Astrocyte (in vitro differentiated cells and primary cell): ENCODE data around the gene FAM43B. TPM values are rescaled to one million over a fixed set of nuclear protein-coding genes. Genes with fewer than 3 reads are reported as not detected.

Source experiments
- DNase-seq: peaks from one replicate; pipeline ENCODE4 v3.0.0-alpha.2; 2010; ENCODE audit warnings: low read depth
- FAIRE-seq: peaks from 2 replicates; lab custom pipeline; 2011; peaks lifted over from hg19 to GRCh38; lab: Jason Lieb, UNC
- H2AFZ ChIP-seq: 2 replicates; pipeline ENCODE4 v1.6.0; 2012; ENCODE audit warnings: low read depth, low read length, inconsistent platforms
- H3K27ac ChIP-seq: 2 replicates; pipeline ENCODE4 v1.5.1; 2011; ENCODE audit warnings: low read depth, low read length, inconsistent platforms
- H3K27me3 ChIP-seq: 2 replicates; pipeline ENCODE4 v1.6.0; 2011; ENCODE audit warnings: low read length, inconsistent platforms; ENCODE audit not compliant: insufficient read depth
- H3K36me3 ChIP-seq: 2 replicates; pipeline ENCODE4 v1.5.1; 2011; ENCODE audit warnings: low read length, inconsistent platforms; ENCODE audit not compliant: insufficient read depth
- H3K4me1 ChIP-seq: 2 replicates; pipeline ENCODE4 v1.5.1; 2011; ENCODE audit warnings: low read length, inconsistent platforms; ENCODE audit not compliant: insufficient read depth
- H3K4me2 ChIP-seq: 2 replicates; pipeline ENCODE4 v1.6.0; 2012; ENCODE audit warnings: low read length, inconsistent platforms
- H3K4me3 ChIP-seq: 2 replicates; pipeline ENCODE4 v1.5.1; 2011; ENCODE audit warnings: low read depth, mild to moderate bottlenecking, low read length, inconsistent platforms; ENCODE audit not compliant: insufficient read depth
- H3K79me2 ChIP-seq: 2 replicates; pipeline ENCODE4 v1.6.0; 2012; ENCODE audit warnings: mild to moderate bottlenecking, low read length, inconsistent platforms; ENCODE audit not compliant: insufficient read depth
- H3K9ac ChIP-seq: 2 replicates; pipeline ENCODE4 v1.6.0; 2012; ENCODE audit warnings: mild to moderate bottlenecking, low read length, inconsistent platforms
- H3K9me3 ChIP-seq: 2 replicates; pipeline ENCODE4 v1.5.1; 2012; ENCODE audit warnings: low read depth, mild to moderate bottlenecking, low read length, inconsistent platforms; ENCODE audit not compliant: insufficient read depth
- H4K20me1 ChIP-seq: 2 replicates; pipeline ENCODE4 v1.6.0; 2012; ENCODE audit warnings: low read length, inconsistent platforms; ENCODE audit not compliant: insufficient read depth
- H3K27ac Mint-ChIP-seq: one replicate; pipeline ENCODE4 v1.8.0; 2021; ENCODE audit warnings: mild to moderate bottlenecking, mixed read lengths; ENCODE audit not compliant: unreplicated experiment
- H3K27me3 Mint-ChIP-seq: one replicate; pipeline ENCODE4 v1.8.0; 2021; ENCODE audit warnings: low read depth, mixed read lengths; ENCODE audit not compliant: unreplicated experiment
- H3K36me3 Mint-ChIP-seq: one replicate; pipeline ENCODE4 v1.8.0; 2021; ENCODE audit warnings: low read depth, mixed read lengths; ENCODE audit not compliant: unreplicated experiment
- H3K4me1 Mint-ChIP-seq: one replicate; pipeline ENCODE4 v1.8.0; 2021; ENCODE audit warnings: low read depth, mixed read lengths; ENCODE audit not compliant: unreplicated experiment
- H3K4me3 Mint-ChIP-seq: one replicate; pipeline ENCODE4 v1.8.0; 2021; ENCODE audit warnings: mild to moderate bottlenecking, moderate library complexity, mixed read lengths; ENCODE audit not compliant: unreplicated experiment
- H3K9me3 Mint-ChIP-seq: one replicate; pipeline ENCODE4 v1.8.0; 2021; ENCODE audit warnings: mild to moderate bottlenecking, mixed read lengths; ENCODE audit not compliant: unreplicated experiment
- EZH2 ChIP-seq: IDR thresholded peaks from 2 replicates; pipeline ENCODE4 v1.6.1; 2012; ENCODE audit warnings: mild to moderate bottlenecking, low read length, inconsistent platforms; ENCODE audit not compliant: insufficient read depth
- total RNA-seq: library from RNA; stranded (reverse); gene quantifications from 2 replicates; pipeline ENCODE4 v1.2.1, GENCODE V29; 2021
- TF ChIP-seq, protein P1 (sequence below): IDR thresholded peaks from 2 replicates; pipeline ENCODE4 v1.5.1; 2011; ENCODE audit warnings: low read depth, mild to moderate bottlenecking, inconsistent platforms, low read length, moderate library complexity; ENCODE audit not compliant: insufficient read depth

Gene FAM43B
- total RNA-seq, 1 donor from 2014 or later, result 0.27 TPM

DNA sequence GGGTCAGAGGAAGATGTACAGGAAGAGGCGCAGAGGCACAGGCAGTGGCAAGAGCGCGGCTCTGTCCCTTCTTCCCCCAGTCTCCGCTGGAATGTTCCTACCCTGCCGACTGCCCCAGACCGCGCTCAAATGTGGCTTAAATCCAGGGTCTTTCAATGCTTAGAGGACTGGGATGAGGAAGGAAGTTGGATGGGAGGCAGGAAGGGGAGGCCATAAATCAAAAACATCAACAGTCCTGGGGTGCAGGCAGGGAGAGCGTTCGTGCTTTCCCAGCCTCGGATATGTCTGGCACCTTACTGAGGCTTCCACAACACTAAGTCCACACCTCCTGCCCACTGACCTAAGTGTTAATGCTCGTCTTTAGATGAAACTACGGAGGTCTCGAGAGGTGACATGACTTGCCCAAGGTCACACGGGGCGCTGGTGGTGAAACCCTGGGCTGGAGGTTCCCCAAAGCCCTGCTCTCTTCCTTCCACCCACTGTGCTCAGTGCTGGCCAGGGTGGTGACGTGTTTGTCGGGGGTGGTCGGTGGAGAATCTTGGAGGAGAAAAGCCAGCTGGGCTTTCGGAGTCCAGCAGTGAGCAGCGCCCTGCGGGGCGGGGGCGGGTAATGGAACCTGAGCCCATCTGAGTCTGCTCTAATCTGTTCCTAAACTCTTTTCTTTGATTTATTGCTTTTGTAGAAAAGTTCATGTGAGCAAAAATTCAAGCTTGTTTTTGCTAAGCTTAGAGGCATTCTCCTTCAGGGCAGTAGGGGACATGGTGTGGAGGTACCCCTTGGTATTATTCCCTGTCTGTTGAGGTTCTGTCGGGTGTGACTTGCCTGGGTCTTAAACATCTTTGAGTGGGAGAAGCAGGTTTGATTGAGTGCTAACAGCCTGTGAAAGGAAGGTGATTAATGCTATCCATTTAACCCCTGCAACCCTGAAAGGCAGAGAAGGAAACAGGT is 37.2 kb downstream of the FAM43B start:
- Histone ChIP-seq H3K79me2 (no peaks in the 10 kb centered on the region), H3K4me2 (peak overlapping the region; percentile 25), H3K27ac (no peak overlapping the region), H3K9ac (no peak overlapping the region), H3K27me3 (peaks cover 3% of the 10 kb centered on the region), H3K9me3 (no peaks in the 10 kb centered on the region), H3K36me3 (no peaks in the 10 kb centered on the region), H2AFZ (peak overlapping the region; percentile 50), H4K20me1 (no peaks in the 10 kb centered on the region), H3K4me1 (peaks cover 11% of the 10 kb centered on the region), H3K4me3 (no peak overlapping the region)
- Mint-ChIP-seq H3K27ac (no peak overlapping the region), H3K9me3 (no peaks in the 10 kb centered on the region), H3K4me3 (no peak overlapping the region), H3K27me3 (peaks cover 46% of the 10 kb centered on the region), H3K4me1 (peaks cover 3% of the 10 kb centered on the region), H3K36me3 (no peaks in the 10 kb centered on the region)
- no peak for TF ChIP-seq EZH2
- TF ChIP-seq, protein P1, sequence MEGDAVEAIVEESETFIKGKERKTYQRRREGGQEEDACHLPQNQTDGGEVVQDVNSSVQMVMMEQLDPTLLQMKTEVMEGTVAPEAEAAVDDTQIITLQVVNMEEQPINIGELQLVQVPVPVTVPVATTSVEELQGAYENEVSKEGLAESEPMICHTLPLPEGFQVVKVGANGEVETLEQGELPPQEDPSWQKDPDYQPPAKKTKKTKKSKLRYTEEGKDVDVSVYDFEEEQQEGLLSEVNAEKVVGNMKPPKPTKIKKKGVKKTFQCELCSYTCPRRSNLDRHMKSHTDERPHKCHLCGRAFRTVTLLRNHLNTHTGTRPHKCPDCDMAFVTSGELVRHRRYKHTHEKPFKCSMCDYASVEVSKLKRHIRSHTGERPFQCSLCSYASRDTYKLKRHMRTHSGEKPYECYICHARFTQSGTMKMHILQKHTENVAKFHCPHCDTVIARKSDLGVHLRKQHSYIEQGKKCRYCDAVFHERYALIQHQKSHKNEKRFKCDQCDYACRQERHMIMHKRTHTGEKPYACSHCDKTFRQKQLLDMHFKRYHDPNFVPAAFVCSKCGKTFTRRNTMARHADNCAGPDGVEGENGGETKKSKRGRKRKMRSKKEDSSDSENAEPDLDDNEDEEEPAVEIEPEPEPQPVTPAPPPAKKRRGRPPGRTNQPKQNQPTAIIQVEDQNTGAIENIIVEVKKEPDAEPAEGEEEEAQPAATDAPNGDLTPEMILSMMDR, result no peak
- DNase-seq, result peak; percentile 54
- FAIRE-seq, result peak; percentile 17

DNA sequence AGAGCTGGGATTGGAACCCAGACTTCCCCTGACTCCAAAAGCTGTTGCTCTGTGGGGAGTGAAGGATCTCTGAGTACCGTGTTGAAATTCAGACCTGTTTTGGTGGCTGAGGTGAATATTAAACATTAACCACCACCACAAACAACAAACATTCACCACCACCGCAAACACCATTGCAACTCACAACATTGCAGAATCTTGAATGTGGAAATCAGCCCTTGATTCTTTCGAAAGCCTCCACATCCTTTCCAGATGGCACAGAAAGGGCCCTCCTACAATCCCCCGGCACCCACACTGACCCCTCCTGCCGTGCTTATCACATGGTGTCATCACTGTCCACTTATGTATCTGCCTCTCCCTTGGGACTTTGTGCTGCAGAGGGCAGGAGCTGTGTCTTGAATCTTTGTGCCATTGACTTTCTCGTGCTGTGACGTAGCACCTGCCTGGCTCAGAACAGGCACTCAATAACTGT is 38.0 kb downstream of the FAM43B start:
- Histone ChIP-seq H3K4me3 (no peak overlapping the region), H3K27ac (no peak overlapping the region), H3K79me2 (no peaks in the 10 kb centered on the region), H2AFZ (no peak overlapping the region), H3K9ac (no peak overlapping the region), H3K9me3 (no peaks in the 10 kb centered on the region), H4K20me1 (no peaks in the 10 kb centered on the region), H3K4me2 (no peak overlapping the region), H3K27me3 (peaks cover 6% of the 10 kb centered on the region), H3K4me1 (peaks cover 11% of the 10 kb centered on the region), H3K36me3 (no peaks in the 10 kb centered on the region)
- no peaks in the 10 kb centered on the region for H3K36me3 Mint-ChIP-seq
- H3K4me1 Mint-ChIP-seq, result peaks cover 3% of the 10 kb centered on the region
- no peak for TF ChIP-seq EZH2
- TF ChIP-seq, protein P1, result no peak
- H3K4me3 Mint-ChIP-seq, result no peak overlapping the region
- DNase-seq, result no peak
- peaks cover 50% of the 10 kb centered on the region for H3K27me3 Mint-ChIP-seq
- no peak for FAIRE-seq
- H3K27ac Mint-ChIP-seq, result no peak overlapping the region
- H3K9me3 Mint-ChIP-seq, result no peaks in the 10 kb centered on the region
